DOHH2 (cell line): Measurements from ENCODE around the gene NDC1.

Experiments
- H3F3A ChIP-seq: fragments of 200-600 bp; sonication (generic), shearing (Covaris generic); 2 replicates; pipeline ENCODE4 v1.6.0; 2016; ENCODE audit warnings: antibody characterized with exemption, mild to moderate bottlenecking; ENCODE audit not compliant: control insufficient read depth, insufficient read depth
- H3K27ac ChIP-seq: fragments of 200-600 bp; sonication (generic); 2 replicates; pipeline ENCODE4 v1.5.1; 2014; ENCODE audit warnings: low read depth, mild to moderate bottlenecking, low read length, moderate library complexity
- H3K27me3 ChIP-seq: fragments of 200-600 bp; sonication (generic); 2 replicates; pipeline ENCODE4 v1.6.1; 2014; ENCODE audit warnings: mild to moderate bottlenecking, low read length, mixed read lengths; ENCODE audit not compliant: control insufficient read depth
- H3K36me3 ChIP-seq: fragments of 200-600 bp; sonication (generic); 2 replicates; pipeline ENCODE4 v1.6.1; 2014; ENCODE audit warnings: mild to moderate bottlenecking, low read length, moderate library complexity, mixed read lengths; ENCODE audit not compliant: control insufficient read depth
- H3K4me1 ChIP-seq: fragments of 200-600 bp; sonication (generic); 2 replicates; pipeline ENCODE4 v1.6.1; 2014; ENCODE audit warnings: mild to moderate bottlenecking, low read length, mixed read lengths; ENCODE audit not compliant: control insufficient read depth
- H3K4me2 ChIP-seq: fragments of 200-600 bp; sonication (generic); 2 replicates; pipeline ENCODE4 v1.6.0; 2014; ENCODE audit warnings: mild to moderate bottlenecking, low read length, moderate library complexity
- H3K4me3 ChIP-seq: fragments of 200-600 bp; sonication (generic); 2 replicates; pipeline ENCODE4 v1.5.1; 2014; ENCODE audit warnings: mild to moderate bottlenecking, low read length, mixed read lengths
- H3K79me2 ChIP-seq: fragments of 200-600 bp; sonication (generic); 2 replicates; pipeline ENCODE4 v1.6.1; 2014; ENCODE audit warnings: mild to moderate bottlenecking, low read length, mixed read lengths; ENCODE audit not compliant: control insufficient read depth
- H3K9me2 ChIP-seq: fragments of 200-600 bp; sonication (generic); replicated peaks from 2 replicates; pipeline ENCODE4 v1.6.1; 2014; ENCODE audit warnings: mild to moderate bottlenecking, low read length, mixed read lengths; ENCODE audit not compliant: control insufficient read depth
- H3K9me3 ChIP-seq: fragments of 200-600 bp; sonication (generic); 2 replicates; pipeline ENCODE4 v1.6.1; 2014; ENCODE audit warnings: antibody characterized with exemption, low read length, mixed read lengths; ENCODE audit not compliant: control insufficient read depth, insufficient read depth
- H4K20me1 ChIP-seq: fragments of 200-600 bp; sonication (generic); 2 replicates; pipeline ENCODE4 v1.6.0; 2014; ENCODE audit warnings: low read depth, mild to moderate bottlenecking, antibody characterized with exemption, low read length, moderate library complexity; ENCODE audit not compliant: control insufficient read depth, insufficient read depth
- EZH2phosphoT487 ChIP-seq: fragments of 200-600 bp; sonication (generic); IDR thresholded peaks from 2 replicates; pipeline ENCODE4 v1.6.1; 2017; ENCODE audit warnings: borderline replicate concordance, mild to moderate bottlenecking, antibody characterized with exemption, low read length, moderate library complexity, mixed read lengths
- TF ChIP-seq, protein P1 (sequence below): fragments of 200-600 bp; sonication (generic); IDR thresholded peaks from one replicate; pipeline ENCODE4 v1.5.1; 2014; ENCODE audit warnings: antibody characterized with exemption, mild to moderate bottlenecking, low read depth, low read length; ENCODE audit not compliant: poor library complexity, severe bottlenecking

The NDC1 gene

DNA sequence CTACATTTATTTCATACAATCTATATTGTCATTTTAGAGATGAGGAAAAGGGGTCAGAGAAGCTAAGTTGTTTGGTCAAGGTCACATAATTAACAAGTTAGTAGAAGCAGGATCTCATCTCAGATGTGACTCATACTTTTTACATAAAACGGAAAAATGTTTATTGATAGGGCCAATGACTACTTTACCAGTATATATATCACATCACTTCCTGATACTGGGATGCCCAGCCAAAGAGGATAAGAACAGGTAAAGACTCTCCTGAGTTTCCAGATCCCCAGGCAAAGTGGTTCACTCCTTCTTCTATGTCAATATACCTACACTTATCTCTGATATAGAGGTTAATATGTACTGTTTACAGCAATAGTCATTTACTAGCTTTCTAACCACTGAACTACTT lies 30.5 kb upstream of the NDC1 start:
- Histone ChIP-seq H3K4me2 (no peak overlapping the region), H4K20me1 (no peaks in the 10 kb centered on the region), H3K79me2 (no peaks in the 10 kb centered on the region), H3K27ac (no peak overlapping the region), H3K4me1 (peaks cover 6% of the 10 kb centered on the region), H3K27me3 (no peaks in the 10 kb centered on the region), H3F3A (no peaks in the 10 kb centered on the region), H3K9me3 (no peaks in the 10 kb centered on the region), H3K4me3 (no peak overlapping the region), H3K9me2 (no peaks in the 10 kb centered on the region), H3K36me3 (peaks cover 3% of the 10 kb centered on the region; the same call in 1 of the 2 replicates)
- TF ChIP-seq, protein P1, sequence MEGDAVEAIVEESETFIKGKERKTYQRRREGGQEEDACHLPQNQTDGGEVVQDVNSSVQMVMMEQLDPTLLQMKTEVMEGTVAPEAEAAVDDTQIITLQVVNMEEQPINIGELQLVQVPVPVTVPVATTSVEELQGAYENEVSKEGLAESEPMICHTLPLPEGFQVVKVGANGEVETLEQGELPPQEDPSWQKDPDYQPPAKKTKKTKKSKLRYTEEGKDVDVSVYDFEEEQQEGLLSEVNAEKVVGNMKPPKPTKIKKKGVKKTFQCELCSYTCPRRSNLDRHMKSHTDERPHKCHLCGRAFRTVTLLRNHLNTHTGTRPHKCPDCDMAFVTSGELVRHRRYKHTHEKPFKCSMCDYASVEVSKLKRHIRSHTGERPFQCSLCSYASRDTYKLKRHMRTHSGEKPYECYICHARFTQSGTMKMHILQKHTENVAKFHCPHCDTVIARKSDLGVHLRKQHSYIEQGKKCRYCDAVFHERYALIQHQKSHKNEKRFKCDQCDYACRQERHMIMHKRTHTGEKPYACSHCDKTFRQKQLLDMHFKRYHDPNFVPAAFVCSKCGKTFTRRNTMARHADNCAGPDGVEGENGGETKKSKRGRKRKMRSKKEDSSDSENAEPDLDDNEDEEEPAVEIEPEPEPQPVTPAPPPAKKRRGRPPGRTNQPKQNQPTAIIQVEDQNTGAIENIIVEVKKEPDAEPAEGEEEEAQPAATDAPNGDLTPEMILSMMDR, result no peak
- no peak for TF ChIP-seq EZH2phosphoT487

DNA sequence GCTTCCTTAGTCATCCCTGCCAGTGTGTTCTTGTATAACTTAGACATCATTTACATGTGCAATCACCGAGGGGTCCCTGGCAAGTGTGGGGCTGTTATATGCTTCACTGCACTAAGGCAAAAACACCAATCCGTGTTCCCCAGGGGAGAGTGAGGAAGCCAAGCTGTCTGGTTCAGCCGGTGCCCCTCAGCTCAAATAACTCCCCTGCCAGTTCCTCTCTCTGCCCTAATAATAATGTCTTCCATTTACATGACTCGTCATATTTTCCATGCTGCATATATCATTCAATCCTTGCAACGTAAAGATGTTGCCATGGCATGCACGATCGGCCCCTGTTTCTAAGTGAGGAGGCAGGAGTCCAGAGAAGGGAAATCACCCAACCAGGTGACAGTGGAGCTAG lies 24.4 kb upstream of the NDC1 start:
- H3K27ac ChIP-seq, result no peak overlapping the region
- no peak overlapping the region for H3K4me3 ChIP-seq
- TF ChIP-seq EZH2phosphoT487, result no peak
- TF ChIP-seq, protein P1, result no peak
- H3K9me3 ChIP-seq, result no peaks in the 10 kb centered on the region
- H3F3A ChIP-seq, result no peaks in the 10 kb centered on the region
- no peaks in the 10 kb centered on the region for H3K27me3 ChIP-seq
- no peaks in the 10 kb centered on the region; the same call in 1 of the 2 replicates for H3K36me3 ChIP-seq
- no peaks in the 10 kb centered on the region for H3K79me2 ChIP-seq
- H3K4me2 ChIP-seq, result peak overlapping the region; percentile 28
- no peaks in the 10 kb centered on the region for H3K9me2 ChIP-seq
- H4K20me1 ChIP-seq, result no peaks in the 10 kb centered on the region
- H3K4me1 ChIP-seq, result peaks cover 21% of the 10 kb centered on the region

DNA sequence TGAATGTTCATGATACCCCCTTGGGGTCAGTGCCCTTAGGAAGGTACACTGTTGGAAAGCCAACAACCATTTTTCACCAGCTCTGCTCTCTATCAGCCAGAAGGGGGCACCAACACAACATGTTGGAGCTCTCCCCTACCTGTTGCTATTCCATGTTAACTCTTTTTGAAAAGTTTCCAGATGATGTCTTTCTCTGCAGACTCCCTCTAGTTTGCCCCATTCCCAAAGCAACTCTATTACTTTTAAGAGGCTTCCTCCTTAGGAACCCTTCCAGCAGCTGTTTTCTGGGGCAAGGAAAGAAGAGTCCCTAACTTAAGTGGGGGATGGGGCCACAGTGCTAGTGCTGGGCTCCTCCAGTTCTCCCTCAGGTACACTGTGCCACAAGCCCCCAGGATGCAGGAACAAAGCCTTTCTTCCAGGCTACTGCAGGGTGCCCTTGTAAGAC lies 22.9 kb upstream of the NDC1 start:
- Histone ChIP-seq H3K36me3 (no peaks in the 10 kb centered on the region), H3K27ac (no peak overlapping the region), H3K4me1 (peaks cover 21% of the 10 kb centered on the region), H3K27me3 (no peaks in the 10 kb centered on the region), H3K9me2 (no peaks in the 10 kb centered on the region), H3K4me2 (no peak overlapping the region), H3K9me3 (no peaks in the 10 kb centered on the region), H4K20me1 (no peaks in the 10 kb centered on the region), H3F3A (no peaks in the 10 kb centered on the region), H3K4me3 (no peak overlapping the region), H3K79me2 (no peaks in the 10 kb centered on the region)
- TF ChIP-seq EZH2phosphoT487, result no peak
- TF ChIP-seq, protein P1, result peak; percentile 89
